ENCODE results near the gene CDH4. TPM values are rescaled to one million over a fixed set of nuclear protein-coding genes. Genes with fewer than 3 reads are reported as not detected.

CDH4 gene
- total RNA-seq, 4 donors from 2014 or later = 0.71 to 4.2 (median 2.9) TPM

- intact Hi-C loops (cut with DNase I; ENCODE audit: low total_unique reads) = no loop called here
- no peak for DNase-seq (ENCODE audit: low spot score in 2 of 2)
- TF ChIP-seq, protein P1, sequence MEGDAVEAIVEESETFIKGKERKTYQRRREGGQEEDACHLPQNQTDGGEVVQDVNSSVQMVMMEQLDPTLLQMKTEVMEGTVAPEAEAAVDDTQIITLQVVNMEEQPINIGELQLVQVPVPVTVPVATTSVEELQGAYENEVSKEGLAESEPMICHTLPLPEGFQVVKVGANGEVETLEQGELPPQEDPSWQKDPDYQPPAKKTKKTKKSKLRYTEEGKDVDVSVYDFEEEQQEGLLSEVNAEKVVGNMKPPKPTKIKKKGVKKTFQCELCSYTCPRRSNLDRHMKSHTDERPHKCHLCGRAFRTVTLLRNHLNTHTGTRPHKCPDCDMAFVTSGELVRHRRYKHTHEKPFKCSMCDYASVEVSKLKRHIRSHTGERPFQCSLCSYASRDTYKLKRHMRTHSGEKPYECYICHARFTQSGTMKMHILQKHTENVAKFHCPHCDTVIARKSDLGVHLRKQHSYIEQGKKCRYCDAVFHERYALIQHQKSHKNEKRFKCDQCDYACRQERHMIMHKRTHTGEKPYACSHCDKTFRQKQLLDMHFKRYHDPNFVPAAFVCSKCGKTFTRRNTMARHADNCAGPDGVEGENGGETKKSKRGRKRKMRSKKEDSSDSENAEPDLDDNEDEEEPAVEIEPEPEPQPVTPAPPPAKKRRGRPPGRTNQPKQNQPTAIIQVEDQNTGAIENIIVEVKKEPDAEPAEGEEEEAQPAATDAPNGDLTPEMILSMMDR (IDR thresholded peaks at IDR 0.05) = no peak
- no peak for TF ChIP-seq POLR2A (IDR thresholded peaks at IDR 0.05)
- no peak overlapping the region for H3K4me3 ChIP-seq (ENCODE audit: low read depth, poor library complexity, severe bottlenecking)
- 60 to 63% methylated on average over 3 of the region's 3 CpGs for WGBS, 2 donors
Observed at GRCh38 chr20:61674688-61675087, 422.6 kb downstream of the CDH4 start.

DNA sequence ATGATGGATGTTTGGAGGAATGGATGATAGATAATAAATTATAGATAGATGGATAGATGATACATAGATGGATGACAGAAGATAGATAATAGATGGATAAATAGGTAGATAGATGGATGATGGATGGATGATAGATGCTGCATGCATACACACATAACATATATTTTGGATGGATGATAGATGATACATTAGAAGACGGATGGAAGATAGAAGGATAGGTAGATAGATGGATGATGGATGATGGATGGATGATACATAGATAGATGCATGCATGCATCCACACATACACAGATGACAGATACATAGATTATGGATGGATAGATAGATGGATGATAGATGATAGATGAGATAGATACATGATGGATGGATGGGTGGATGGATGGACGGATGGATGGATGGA is 425.9 kb downstream of the CDH4 start:
- intact Hi-C loops (cut with DNase I; ENCODE audit: low total_unique reads) = no loop called here
- no peak for DNase-seq (ENCODE audit: low spot score in 2 of 2)
- H3K4me3 ChIP-seq (ENCODE audit: low read depth, poor library complexity, severe bottlenecking) = no peak overlapping the region
- WGBS, 2 donors = 71 to 85% methylated on average over 2 of the region's 2 CpGs
- TF ChIP-seq, protein P1 (IDR thresholded peaks at IDR 0.05) = no peak
- no peak for TF ChIP-seq POLR2A (IDR thresholded peaks at IDR 0.05)

DNA sequence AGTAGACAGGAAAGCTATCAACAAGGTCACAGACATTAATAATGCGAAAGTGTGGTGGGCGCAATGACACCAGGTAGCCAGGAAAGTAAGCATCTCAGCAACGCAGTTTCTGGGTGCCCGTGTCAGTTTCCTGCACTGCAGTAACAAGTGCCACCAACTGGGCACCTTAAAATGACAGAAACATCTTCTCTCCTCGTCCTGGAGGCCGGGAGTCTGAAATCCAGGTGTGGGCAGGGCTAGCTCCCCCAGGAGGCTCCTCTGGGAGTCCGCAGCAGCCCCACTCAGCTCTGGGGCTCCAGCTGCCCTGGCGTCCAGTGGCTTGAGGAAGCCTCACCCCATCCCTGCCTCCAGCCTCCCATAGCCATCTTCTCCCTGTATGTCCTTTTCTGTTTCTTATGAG is 426.4 kb downstream of the CDH4 start:
- intact Hi-C loops (cut with DNase I; ENCODE audit: low total_unique reads) = no loop called here
- H3K4me3 ChIP-seq (ENCODE audit: low read depth, poor library complexity, severe bottlenecking) = no peak overlapping the region
- TF ChIP-seq, protein P1 (IDR thresholded peaks at IDR 0.05) = no peak
- TF ChIP-seq POLR2A (IDR thresholded peaks at IDR 0.05) = no peak
- no peak for DNase-seq (ENCODE audit: low spot score in 2 of 2)
- 87 to 92% methylated on average over 8 of the region's 8 CpGs for WGBS, 2 donors

- intact Hi-C loops (cut with DNase I; ENCODE audit: low total_unique reads) = no loop called here
- DNase-seq (ENCODE audit: low spot score in 2 of 2) = no peak
- TF ChIP-seq, protein P1 (IDR thresholded peaks at IDR 0.05) = no peak
- TF ChIP-seq POLR2A (IDR thresholded peaks at IDR 0.05) = no peak
- no peak overlapping the region for H3K4me3 ChIP-seq (ENCODE audit: low read depth, poor library complexity, severe bottlenecking)
- 88 to 90% methylated on average over 9 to 10 of the region's 10 CpGs for WGBS, 2 donors
Observed at GRCh38 chr20:61679473-61679872, 427.4 kb downstream of the CDH4 start.

- no peak overlapping the region for H3K4me3 ChIP-seq (ENCODE audit: low read depth, poor library complexity, severe bottlenecking)
- DNase-seq (ENCODE audit: low spot score in 2 of 2) = no peak
- intact Hi-C loops (cut with DNase I; ENCODE audit: low total_unique reads) = no loop called here
- 85% methylated on average over 6 to 7 of the region's 7 CpGs for WGBS, 2 donors
- TF ChIP-seq, protein P1 (IDR thresholded peaks at IDR 0.05) = no peak
- TF ChIP-seq POLR2A (IDR thresholded peaks at IDR 0.05) = no peak
Observed at GRCh38 chr20:61680096-61680495, 428.0 kb downstream of the CDH4 start.
